T-helper 1 cell treated with Interleukin-12 subunit alpha and Interleukin-12 subunit beta and Interleukin-4 antibody, amounts not matched to agents 30 ng/mL and 1 ng/mL, for 36 hours (primary cell): ENCODE results near the gene NBPF14. TPM values are rescaled to one million over a fixed set of nuclear protein-coding genes. Genes with fewer than 3 reads are reported as not detected.
"Not testable (repeated sequence)": the region's sequence is repeated elsewhere in the genome, so short reads cannot be mapped to it uniquely, and the experiment has no call there.

ENCODE experiments used
- intact Hi-C: fragments of 100-400 bp; cut with micrococcal nuclease; formaldehyde crosslinking; loops from one replicate; pipeline ENCODE4 v1.15.1; 2024
- total RNA-seq: library from RNA; stranded (reverse); gene quantifications from 2 replicates; pipeline ENCODE4 v1.2.3, GENCODE V29; 2022

Gene NBPF14
- total RNA-seq, result 34.6 and 35.7 TPM in 2 replicates

GRCh38 chr1:148595911-148596310 is at the start of gene NBPF14:
Gene NBPF14 (minus strand): TSS chr1:148596011. CDS start chr1:148595717, 294 bp downstream.
- intact Hi-C loops, result not testable (repeated sequence)

GRCh38 chr1:148625451-148625850 is 29.6 kb upstream of the NBPF14 start:
- intact Hi-C loops, result not testable (repeated sequence)

- intact Hi-C loops, result not testable (repeated sequence)
Observed at GRCh38 chr1:148618216-148618615, 22.4 kb upstream of the NBPF14 start.

GRCh38 chr1:148605266-148605665 is 9.5 kb upstream of the NBPF14 start:
- intact Hi-C loops, result not testable (repeated sequence)

- intact Hi-C loops, result not testable (repeated sequence)
Observed at GRCh38 chr1:148595360-148595759, 451 bp downstream of the NBPF14 start.

GRCh38 chr1:148591098-148591497 is 4.7 kb downstream of the NBPF14 start:
- intact Hi-C loops, result not testable (repeated sequence)

- intact Hi-C loops, result not testable (repeated sequence)
Observed at GRCh38 chr1:148532158-148532557, 63.7 kb downstream of the NBPF14 start.

GRCh38 chr1:148529101-148529567 is 66.7 kb downstream of the NBPF14 start:
- intact Hi-C loops, result loop anchor here (10.0 kb wide), 1 partner anchor 154 kb away; no protein-coding TSS in a partner anchor

- intact Hi-C loops, result loop anchor here (10.0 kb wide), 1 partner anchor 154 kb away; no protein-coding TSS in a partner anchor
Observed at GRCh38 chr1:148528591-148528990, 67.2 kb downstream of the NBPF14 start.

GRCh38 chr1:148526587-148526986 is 69.2 kb downstream of the NBPF14 start:
- intact Hi-C loops, result loop anchor here (10.0 kb wide), 1 partner anchor 152 kb away; no protein-coding TSS in a partner anchor

- intact Hi-C loops, result loop anchor here (10.0 kb wide), 1 partner anchor 149 kb away; no protein-coding TSS in a partner anchor
Observed at GRCh38 chr1:148523205-148524144, 72.3 kb downstream of the NBPF14 start.

- intact Hi-C loops, result loop anchor here (10.0 kb wide), 1 partner anchor 148 kb away; no protein-coding TSS in a partner anchor
Observed at GRCh38 chr1:148522561-148523204, 73.1 kb downstream of the NBPF14 start.

GRCh38 chr1:148522072-148522471 is 73.7 kb downstream of the NBPF14 start:
- intact Hi-C loops, result loop anchor here (10.0 kb wide), 1 partner anchor 147 kb away; no protein-coding TSS in a partner anchor

GRCh38 chr1:148514310-148514709 is 81.5 kb downstream of the NBPF14 start:
- intact Hi-C loops, result not testable (repeated sequence)

- intact Hi-C loops, result not testable (repeated sequence)
Observed at GRCh38 chr1:148512571-148513184, 83.1 kb downstream of the NBPF14 start.

GRCh38 chr1:148493933-148494332 is 101.9 kb downstream of the NBPF14 start:
- intact Hi-C loops, result not testable (repeated sequence)

- intact Hi-C loops, result not testable (repeated sequence)
Observed at GRCh38 chr1:148483029-148483428, 112.8 kb downstream of the NBPF14 start, which contains the start of gene PPIAL4G. Gene PPIAL4G (minus strand): TSS chr1:148483302. CDS start chr1:148483252, 50 bp downstream.
